HepG2 (cell line): ENCODE data around the gene FXN. TPM values are rescaled to one million over a fixed set of nuclear protein-coding genes. Genes with fewer than 3 reads are reported as not detected.

Experiments
- BCL6 ChIP-seq: IDR thresholded peaks from 2 replicates; pipeline ENCODE4 v1.6.1; 2016; ENCODE audit warnings: missing genetic modification reagents, missing compliant biosample characterization
- CENPX ChIP-seq: sonication (generic); formaldehyde crosslinking; IDR thresholded peaks from 2 replicates; pipeline ENCODE4 v1.9.0; 2021; ENCODE audit warnings: mild to moderate bottlenecking, missing genetic modification reagents, moderate library complexity
- FOXA3 ChIP-seq: IDR thresholded peaks from 2 replicates; pipeline ENCODE4 v1.6.1; 2016; ENCODE audit warnings: missing genetic modification reagents, missing compliant biosample characterization
- HMG20A ChIP-seq: IDR thresholded peaks from 2 replicates; pipeline ENCODE4 v1.6.1; 2016; ENCODE audit warnings: borderline replicate concordance
- HNF4A ChIP-seq: sonication (generic); formaldehyde crosslinking; IDR thresholded peaks from 2 replicates; pipeline ENCODE4 v1.4.0; 2020; ENCODE audit warnings: missing genetic modification reagents
- HNF4G ChIP-seq, 2 experiments: sonication (generic) in 1 of 2; formaldehyde crosslinking in 1 of 2; IDR thresholded peaks; 2 replicates each; pipeline versions ENCODE4 v1.4.0 to v1.6.1; 2011 to 2020; ENCODE audit warnings: borderline replicate concordance in 2 of 2, low read depth in 2 of 2, mild to moderate bottlenecking in 2 of 2, low read length in 1 of 2, missing genetic modification reagents in 1 of 2, moderate library complexity in 1 of 2
- KDM3A ChIP-seq: IDR thresholded peaks from 2 replicates; pipeline ENCODE4 v1.6.1; 2018; ENCODE audit warnings: low read depth, missing compliant biosample characterization
- PRMT3 ChIP-seq: sonication (generic); formaldehyde crosslinking; IDR thresholded peaks from 2 replicates; pipeline ENCODE4 v1.8.1; 2022; ENCODE audit warnings: low read depth, mild to moderate bottlenecking, moderate library complexity, missing genetic modification reagents, borderline replicate concordance
- XRCC5 ChIP-seq: fragments of 200-400 bp; formaldehyde crosslinking; optimal IDR thresholded peaks from 2 replicates; pipeline ENCODE3; 2017; ENCODE audit warnings: mild to moderate bottlenecking, low read length
- ZNF180 ChIP-seq: sonication (generic); formaldehyde crosslinking; IDR thresholded peaks from 2 replicates; pipeline ENCODE4 v1.4.0; 2020; ENCODE audit warnings: low read depth, missing genetic modification reagents, borderline replicate concordance
- ZNF24 ChIP-seq: fragments of 450-650 bp; IDR thresholded peaks from 2 replicates; pipeline ENCODE4 v1.6.1; 2017; ENCODE audit warnings: antibody characterized with exemption, mild to moderate bottlenecking
- ZNF709 ChIP-seq: sonication (generic); formaldehyde crosslinking; IDR thresholded peaks from 2 replicates; pipeline ENCODE4 v1.5.0; 2020; ENCODE audit warnings: mild to moderate bottlenecking, missing genetic modification reagents
- ZSCAN31 ChIP-seq: sonication (generic); formaldehyde crosslinking; IDR thresholded peaks from 2 replicates; pipeline ENCODE4 v1.5.0; 2020; ENCODE audit warnings: low read depth, mild to moderate bottlenecking, missing genetic modification reagents
- polyA plus RNA-seq, 8 experiments: library from polyadenylated mRNA; depleted of rRNA in 3 of 8; stranded (reverse) in 7 of 8; unstranded in 1 of 8; fragments of >200 nt; fragmentation: Illumina TruSeq in 4 of 8; extraction: Trizol in 4 of 8; gene quantifications; 2 replicates each; pipeline versions ENCODE4 v1.2.1 to v1.2.3, GENCODE V29; 2011 to 2016; ENCODE audit warnings: low read depth in 4 of 8, missing spikeins in 1 of 8, mixed read lengths in 1 of 8; ENCODE audit not compliant: insufficient read depth in 1 of 8
- total RNA-seq, 5 experiments: library from RNA; depleted of rRNA; stranded (reverse); fragments of >200 nt; fragmentation: Illumina TruSeq; extraction: Trizol; gene quantifications; 2 replicates each; pipeline ENCODE4 v1.2.3, GENCODE V29; 2016; ENCODE audit warnings: low read depth in 1 of 5
- TF ChIP-seq, protein P1 (sequence below): sonication (generic); formaldehyde crosslinking; IDR thresholded peaks from one replicate; pipeline ENCODE4 v1.5.1; 2020; ENCODE audit warnings: mild to moderate bottlenecking, missing genetic modification reagents; ENCODE audit errors: not compliant biosample characterization
- TF ChIP-seq, protein P2 (sequence below): sonication (generic); formaldehyde crosslinking; IDR thresholded peaks from 2 replicates; pipeline ENCODE4 v1.9.0; 2021; ENCODE audit warnings: missing genetic modification reagents, borderline replicate concordance

The FXN gene
- total and polyA plus RNA-seq, 2 of the 13 experiments (the other 11 are each of a cell fraction or from before 2014, with no cell fraction given) = 24.1 to 26.0 TPM

DNA sequence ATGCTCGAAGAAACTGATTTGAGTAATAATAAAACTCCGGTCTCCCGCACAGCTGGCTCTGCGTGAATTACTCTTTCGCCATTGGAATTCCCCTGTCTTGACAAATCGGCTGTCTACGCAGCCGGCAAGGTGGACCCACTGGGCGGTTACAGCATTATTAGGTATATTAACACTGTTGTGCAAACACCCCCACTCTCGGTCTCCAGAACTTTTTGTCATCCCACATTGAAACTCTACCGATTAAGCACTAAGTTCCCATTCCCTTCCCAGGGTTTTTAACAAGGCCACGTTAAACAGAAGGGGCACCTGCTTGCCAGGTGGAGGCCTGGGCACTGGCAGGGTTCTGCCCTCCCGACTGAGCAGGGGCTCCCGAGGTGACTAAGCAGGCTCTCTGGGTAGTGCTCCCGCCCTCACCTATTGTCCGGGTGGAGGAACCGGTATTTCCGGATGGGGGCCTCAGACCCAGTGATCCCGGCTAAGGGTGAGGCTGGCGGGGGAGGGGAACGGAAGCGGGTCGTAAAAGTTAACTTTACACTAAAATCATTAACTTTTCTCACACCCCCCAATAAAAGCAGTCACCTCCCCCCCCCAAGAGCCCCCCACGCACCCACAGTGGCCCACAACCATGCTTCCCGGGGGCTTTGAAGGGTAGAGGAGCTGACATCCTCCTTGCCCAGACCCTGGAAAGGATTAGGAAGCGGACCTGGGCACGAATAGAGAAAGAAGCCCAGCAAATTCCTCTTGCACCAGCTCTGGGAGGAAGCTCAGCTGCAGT, 85.0 kb downstream of the FXN start (continued):
- TF ChIP-seq, protein P1, sequence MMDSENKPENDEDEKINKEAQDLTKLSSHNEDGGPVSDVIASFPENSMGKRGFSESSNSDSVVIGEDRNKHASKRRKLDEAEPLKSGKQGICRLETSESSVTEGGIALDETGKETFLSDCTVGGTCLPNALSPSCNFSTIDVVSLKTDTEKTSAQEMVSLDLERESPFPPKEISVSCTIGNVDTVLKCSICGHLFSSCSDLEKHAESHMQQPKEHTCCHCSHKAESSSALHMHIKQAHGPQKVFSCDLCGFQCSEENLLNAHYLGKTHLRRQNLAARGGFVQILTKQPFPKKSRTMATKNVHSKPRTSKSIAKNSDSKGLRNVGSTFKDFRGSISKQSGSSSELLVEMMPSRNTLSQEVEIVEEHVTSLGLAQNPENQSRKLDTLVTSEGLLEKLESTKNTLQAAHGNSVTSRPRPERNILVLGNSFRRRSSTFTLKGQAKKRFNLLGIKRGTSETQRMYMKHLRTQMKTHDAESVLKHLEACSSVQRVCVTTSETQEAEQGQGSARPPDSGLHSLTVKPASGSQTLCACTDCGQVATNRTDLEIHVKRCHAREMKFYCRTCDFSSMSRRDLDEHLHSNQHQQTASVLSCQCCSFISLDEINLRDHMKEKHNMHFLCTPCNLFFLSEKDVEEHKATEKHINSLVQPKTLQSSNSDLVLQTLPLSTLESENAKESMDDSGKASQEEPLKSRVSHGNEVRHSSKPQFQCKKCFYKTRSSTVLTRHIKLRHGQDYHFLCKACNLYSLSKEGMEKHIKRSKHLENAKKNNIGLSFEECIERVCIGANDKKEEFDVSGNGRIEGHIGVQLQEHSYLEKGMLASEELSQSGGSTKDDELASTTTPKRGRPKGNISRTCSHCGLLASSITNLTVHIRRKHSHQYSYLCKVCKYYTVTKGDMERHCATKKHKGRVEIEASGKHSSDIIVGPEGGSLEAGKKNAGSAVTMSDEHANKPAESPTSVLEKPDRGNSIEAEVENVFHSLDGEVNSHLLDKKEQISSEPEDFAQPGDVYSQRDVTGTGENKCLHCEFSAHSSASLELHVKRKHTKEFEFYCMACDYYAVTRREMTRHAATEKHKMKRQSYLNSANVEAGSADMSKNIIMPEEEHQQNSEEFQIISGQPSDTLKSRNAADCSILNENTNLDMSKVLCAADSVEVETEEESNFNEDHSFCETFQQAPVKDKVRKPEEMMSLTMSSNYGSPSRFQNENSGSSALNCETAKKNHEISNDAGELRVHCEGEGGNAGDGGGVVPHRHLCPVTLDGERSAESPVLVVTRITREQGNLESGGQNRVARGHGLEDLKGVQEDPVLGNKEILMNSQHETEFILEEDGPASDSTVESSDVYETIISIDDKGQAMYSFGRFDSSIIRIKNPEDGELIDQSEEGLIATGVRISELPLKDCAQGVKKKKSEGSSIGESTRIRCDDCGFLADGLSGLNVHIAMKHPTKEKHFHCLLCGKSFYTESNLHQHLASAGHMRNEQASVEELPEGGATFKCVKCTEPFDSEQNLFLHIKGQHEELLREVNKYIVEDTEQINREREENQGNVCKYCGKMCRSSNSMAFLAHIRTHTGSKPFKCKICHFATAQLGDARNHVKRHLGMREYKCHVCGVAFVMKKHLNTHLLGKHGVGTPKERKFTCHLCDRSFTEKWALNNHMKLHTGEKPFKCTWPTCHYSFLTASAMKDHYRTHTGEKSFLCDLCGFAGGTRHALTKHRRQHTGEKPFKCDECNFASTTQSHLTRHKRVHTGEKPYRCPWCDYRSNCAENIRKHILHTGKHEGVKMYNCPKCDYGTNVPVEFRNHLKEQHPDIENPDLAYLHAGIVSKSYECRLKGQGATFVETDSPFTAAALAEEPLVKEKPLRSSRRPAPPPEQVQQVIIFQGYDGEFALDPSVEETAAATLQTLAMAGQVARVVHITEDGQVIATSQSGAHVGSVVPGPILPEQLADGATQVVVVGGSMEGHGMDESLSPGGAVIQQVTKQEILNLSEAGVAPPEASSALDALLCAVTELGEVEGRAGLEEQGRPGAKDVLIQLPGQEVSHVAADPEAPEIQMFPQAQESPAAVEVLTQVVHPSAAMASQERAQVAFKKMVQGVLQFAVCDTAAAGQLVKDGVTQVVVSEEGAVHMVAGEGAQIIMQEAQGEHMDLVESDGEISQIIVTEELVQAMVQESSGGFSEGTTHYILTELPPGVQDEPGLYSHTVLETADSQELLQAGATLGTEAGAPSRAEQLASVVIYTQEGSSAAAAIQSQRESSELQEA (CRISPR knock-in tag) = no peak
- TF ChIP-seq ZNF24 = no peak
- no peak for TF ChIP-seq CENPX (CRISPR knock-in tag)
- TF ChIP-seq HMG20A = no peak; the same call in 1 of the 2 replicates
- TF ChIP-seq ZSCAN31 (CRISPR knock-in tag) = peak; percentile 36; the same call in 1 of the 2 replicates
- TF ChIP-seq XRCC5 = peak; percentile 18
- peak; percentile 30; the same call in 1 of the 2 replicates for TF ChIP-seq BCL6 (CRISPR knock-in tag)
- TF ChIP-seq, protein P2, sequence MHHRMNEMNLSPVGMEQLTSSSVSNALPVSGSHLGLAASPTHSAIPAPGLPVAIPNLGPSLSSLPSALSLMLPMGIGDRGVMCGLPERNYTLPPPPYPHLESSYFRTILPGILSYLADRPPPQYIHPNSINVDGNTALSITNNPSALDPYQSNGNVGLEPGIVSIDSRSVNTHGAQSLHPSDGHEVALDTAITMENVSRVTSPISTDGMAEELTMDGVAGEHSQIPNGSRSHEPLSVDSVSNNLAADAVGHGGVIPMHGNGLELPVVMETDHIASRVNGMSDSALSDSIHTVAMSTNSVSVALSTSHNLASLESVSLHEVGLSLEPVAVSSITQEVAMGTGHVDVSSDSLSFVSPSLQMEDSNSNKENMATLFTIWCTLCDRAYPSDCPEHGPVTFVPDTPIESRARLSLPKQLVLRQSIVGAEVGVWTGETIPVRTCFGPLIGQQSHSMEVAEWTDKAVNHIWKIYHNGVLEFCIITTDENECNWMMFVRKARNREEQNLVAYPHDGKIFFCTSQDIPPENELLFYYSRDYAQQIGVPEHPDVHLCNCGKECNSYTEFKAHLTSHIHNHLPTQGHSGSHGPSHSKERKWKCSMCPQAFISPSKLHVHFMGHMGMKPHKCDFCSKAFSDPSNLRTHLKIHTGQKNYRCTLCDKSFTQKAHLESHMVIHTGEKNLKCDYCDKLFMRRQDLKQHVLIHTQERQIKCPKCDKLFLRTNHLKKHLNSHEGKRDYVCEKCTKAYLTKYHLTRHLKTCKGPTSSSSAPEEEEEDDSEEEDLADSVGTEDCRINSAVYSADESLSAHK (CRISPR knock-in tag) = no peak
- no peak for TF ChIP-seq PRMT3
- TF ChIP-seq KDM3A (CRISPR knock-in tag) = no peak
- TF ChIP-seq HNF4A (CRISPR knock-in tag) = 0 out of 2 replicates have a peak, but pooled peaks have one; percentile 21
- TF ChIP-seq HNF4G (IDR thresholded peaks at IDR 0.05; ENCODE audit: borderline replicate concordance, low read depth, low read length) = peak; percentile 19; the same call in 1 of the 2 replicates
- no peak for TF ChIP-seq HNF4G (CRISPR knock-in tag; IDR thresholded peaks at IDR 0.05; ENCODE audit: borderline replicate concordance, low read depth)
- no peak for TF ChIP-seq ZNF180 (CRISPR knock-in tag)
- 0 out of 2 replicates have a peak, but pooled peaks have one; percentile 21 for TF ChIP-seq ZNF709
- peak; percentile 35; the same call in 1 of the 2 replicates for TF ChIP-seq FOXA3
